ENCODE data around the gene GNA15. TPM values are rescaled to one million over a fixed set of nuclear protein-coding genes. Genes with fewer than 3 reads are reported as not detected.
"Not testable (repeated sequence)": the region's sequence is repeated elsewhere in the genome, so short reads cannot be mapped to it uniquely, and the experiment has no call there.

GNA15 gene
- total RNA-seq, 1 donor from 2014 or later, result 0.13 TPM

GRCh38 chr19:3201911-3202310, 66.1 kb downstream of the GNA15 start:
- no peak for TF ChIP-seq CTCF (IDR thresholded peaks at IDR 0.05; ENCODE audit: unreplicated experiment)
- Mint-ChIP-seq H3K4me3 (no peak overlapping the region), H3K36me3 (peaks cover 2% of the 10 kb centered on the region), H3K27me3 (ENCODE audit: low read depth) (no peaks in the 10 kb centered on the region), H3K9me3 (no peaks in the 10 kb centered on the region), H3K27ac (no peak overlapping the region), H3K4me1 (no peaks in the 10 kb centered on the region)
- DNase-seq (ENCODE audit: low spot score in 2 of 2, unreplicated experiment in 2 of 2), result no peak

GRCh38 chr19:3202346-3202745, 66.5 kb downstream of the GNA15 start:
- no peaks in the 10 kb centered on the region for H3K4me1 Mint-ChIP-seq
- no peak for TF ChIP-seq CTCF (IDR thresholded peaks at IDR 0.05; ENCODE audit: unreplicated experiment)
- H3K36me3 Mint-ChIP-seq, result peaks cover 2% of the 10 kb centered on the region
- DNase-seq (ENCODE audit: low spot score in 2 of 2, unreplicated experiment in 2 of 2), result no peak
- H3K27me3 Mint-ChIP-seq (ENCODE audit: low read depth), result no peaks in the 10 kb centered on the region
- H3K4me3 Mint-ChIP-seq, result no peak overlapping the region
- H3K9me3 Mint-ChIP-seq, result no peaks in the 10 kb centered on the region
- H3K27ac Mint-ChIP-seq, result no peak overlapping the region

GRCh38 chr19:3202895-3203294, 67.1 kb downstream of the GNA15 start:
- H3K36me3 Mint-ChIP-seq; H3K27me3 Mint-ChIP-seq (ENCODE audit: low read depth); H3K9me3 Mint-ChIP-seq; H3K4me3 Mint-ChIP-seq; H3K27ac Mint-ChIP-seq; H3K4me1 Mint-ChIP-seq; DNase-seq (ENCODE audit: low spot score in 2 of 2, unreplicated experiment in 2 of 2): not testable (repeated sequence)

- Mint-ChIP-seq H3K27me3 (ENCODE audit: low read depth) (no peaks in the 10 kb centered on the region), H3K4me3 (no peak overlapping the region), H3K36me3 (peaks cover 2% of the 10 kb centered on the region), H3K9me3 (no peaks in the 10 kb centered on the region), H3K4me1 (no peaks in the 10 kb centered on the region), H3K27ac (no peak overlapping the region)
- TF ChIP-seq CTCF (IDR thresholded peaks at IDR 0.05; ENCODE audit: unreplicated experiment), result no peak
- no peak for DNase-seq (ENCODE audit: low spot score in 2 of 2, unreplicated experiment in 2 of 2)
These were observed 68.2 kb downstream of the GNA15 start for GRCh38 chr19:3203805-3204645.

GRCh38 chr19:3204646-3205275, 68.9 kb downstream of the GNA15 start:
- no peak overlapping the region for H3K27ac Mint-ChIP-seq
- H3K27me3 Mint-ChIP-seq (ENCODE audit: low read depth), result no peaks in the 10 kb centered on the region
- no peaks in the 10 kb centered on the region for H3K9me3 Mint-ChIP-seq
- peaks cover 2% of the 10 kb centered on the region for H3K36me3 Mint-ChIP-seq
- H3K4me1 Mint-ChIP-seq, result no peaks in the 10 kb centered on the region
- TF ChIP-seq CTCF (IDR thresholded peaks at IDR 0.05; ENCODE audit: unreplicated experiment), result no peak
- no peak overlapping the region for H3K4me3 Mint-ChIP-seq
- no peak for DNase-seq (ENCODE audit: low spot score in 2 of 2, unreplicated experiment in 2 of 2)

GRCh38 chr19:3206216-3206953, 70.6 kb downstream of the GNA15 start:
- Mint-ChIP-seq H3K4me1 (no peaks in the 10 kb centered on the region), H3K27me3 (ENCODE audit: low read depth) (no peaks in the 10 kb centered on the region), H3K9me3 (no peaks in the 10 kb centered on the region), H3K36me3 (peaks cover 2% of the 10 kb centered on the region), H3K27ac (no peak overlapping the region), H3K4me3 (no peak overlapping the region)
- DNase-seq (ENCODE audit: low spot score in 2 of 2, unreplicated experiment in 2 of 2), result no peak
- no peak for TF ChIP-seq CTCF (IDR thresholded peaks at IDR 0.05; ENCODE audit: unreplicated experiment)
